Lower lobe of right lung (tissue), 2 donors: Measurements from ENCODE around the gene ANXA2. TPM values are rescaled to one million over a fixed set of nuclear protein-coding genes. Genes with fewer than 3 reads are reported as not detected.

Experiments
- ATAC-seq, 2 donors: fragments of 200-7000 bp; cut with Tn5 transposase; one replicate each; pipeline ENCODE4 v1.9.1; 2020 to 2022; ENCODE audit warnings: mild to moderate bottlenecking in 2 of 2, moderate library complexity in 2 of 2
- DNase-seq: peaks from one replicate; pipeline ENCODE4 v3.0.0-alpha.2; 2020
- H3K27ac ChIP-seq: fragments of 200-600 bp; one replicate; pipeline ENCODE4 v1.8.0; 2022
- H3K27me3 ChIP-seq: fragments of 200-600 bp; one replicate; pipeline ENCODE4 v1.8.0; 2022; ENCODE audit warnings: low read depth
- H3K36me3 ChIP-seq: fragments of 200-600 bp; one replicate; pipeline ENCODE4 v1.8.0; 2022; ENCODE audit warnings: mild to moderate bottlenecking
- H3K4me1 ChIP-seq: fragments of 200-600 bp; one replicate; pipeline ENCODE4 v1.8.0; 2022
- H3K4me3 ChIP-seq: fragments of 200-600 bp; one replicate; pipeline ENCODE4 v1.8.0; 2022; ENCODE audit warnings: mild to moderate bottlenecking
- H3K9me3 ChIP-seq: fragments of 200-600 bp; one replicate; pipeline ENCODE4 v1.8.0; 2022
- CTCF ChIP-seq: fragments of 200-600 bp; IDR thresholded peaks from one replicate; pipeline ENCODE4 v1.8.0; 2022; ENCODE audit warnings: antibody characterized with exemption, mild to moderate bottlenecking
- intact Hi-C: fragments of 100-400 bp; cut with DNase I; formaldehyde crosslinking; loops from one replicate; pipeline ENCODE4 v1.11.0; 2022
- total RNA-seq: library from RNA; stranded (reverse); fragmentation: NEBNext Ultra II Directional; extraction: Animal tissue kit (Norgen Biotek cat#: 25700); gene quantifications from one replicate; pipeline ENCODE4 v1.2.1, GENCODE V29; 2021
- donor health status: DM: no; HTN: yes; CAD: no; lungs with severe emphysema.

The ANXA2 gene
- total RNA-seq, 1 donor from 2014 or later = 834 TPM

GRCh38 chr15:60391722-60392315, 6.0 kb downstream of the ANXA2 start:
- Histone ChIP-seq H3K27ac (peak overlapping the region; percentile 95), H3K27me3 (no peaks in the 10 kb centered on the region), H3K36me3 (peaks cover 15% of the 10 kb centered on the region), H3K4me1 (peaks cover 98% of the 10 kb centered on the region), H3K4me3 (peak overlapping the region; percentile 9), H3K9me3 (no peaks in the 10 kb centered on the region)
- ATAC-seq = no peak
- DNase-seq = no peak
- intact Hi-C loops = no loop called here
- TF ChIP-seq CTCF = no peak

GRCh38 chr15:60390871-60391501, 6.8 kb downstream of the ANXA2 start:
- Histone ChIP-seq H3K36me3 (peaks cover 14% of the 10 kb centered on the region), H3K9me3 (no peaks in the 10 kb centered on the region), H3K27ac (peak overlapping the region; percentile 95), H3K4me1 (peaks cover 99% of the 10 kb centered on the region), H3K4me3 (peak overlapping the region; percentile 9), H3K27me3 (no peaks in the 10 kb centered on the region)
- ATAC-seq (peak; percentile 57 to 66), DNase-seq (no peak)
- TF ChIP-seq CTCF = no peak
- intact Hi-C loops = no loop called here

GRCh38 chr15:60390231-60390630, 7.6 kb downstream of the ANXA2 start:
- peak overlapping the region; percentile 9 for H3K4me3 ChIP-seq
- DNase-seq = no peak
- TF ChIP-seq CTCF = no peak

GRCh38 chr15:60389261-60390077, 8.3 kb downstream of the ANXA2 start:
- H3K27ac ChIP-seq = peak overlapping the region; percentile 38

More at GRCh38 chr15:60390231-60390630, 7.6 kb downstream of the ANXA2 start:
- no peak for ATAC-seq
- intact Hi-C loops = no loop called here
- H3K27me3 ChIP-seq = no peaks in the 10 kb centered on the region
- peaks cover 99% of the 10 kb centered on the region for H3K4me1 ChIP-seq
- H3K9me3 ChIP-seq = no peaks in the 10 kb centered on the region
- H3K36me3 ChIP-seq = peaks cover 10% of the 10 kb centered on the region
- H3K27ac ChIP-seq = peak overlapping the region; percentile 4

More at GRCh38 chr15:60389261-60390077, 8.3 kb downstream of the ANXA2 start:
- peak overlapping the region; percentile 20 for H3K4me3 ChIP-seq
- intact Hi-C loops = no loop called here
- no peaks in the 10 kb centered on the region for H3K27me3 ChIP-seq
- H3K36me3 ChIP-seq = peaks cover 17% of the 10 kb centered on the region
- H3K4me1 ChIP-seq = peaks cover 99% of the 10 kb centered on the region
- no peaks in the 10 kb centered on the region for H3K9me3 ChIP-seq
- DNase-seq = no peak
- ATAC-seq = no peak
- no peak for TF ChIP-seq CTCF
